ENCODE results near the gene ZNF20. TPM values are rescaled to one million over a fixed set of nuclear protein-coding genes. Genes with fewer than 3 reads are reported as not detected.

The ZNF20 gene
- total RNA-seq, 1 donor from 2014 or later = 6.2 TPM

- H3K4me3 Mint-ChIP-seq (ENCODE audit: unreplicated experiment) = no peak overlapping the region
- no peaks in the 10 kb centered on the region for H3K4me1 Mint-ChIP-seq (ENCODE audit: unreplicated experiment)
- TF ChIP-seq CTCF (IDR thresholded peaks at IDR 0.05; ENCODE audit: unreplicated experiment) = no peak
- H3K9me3 Mint-ChIP-seq (ENCODE audit: unreplicated experiment) = peaks cover 44% of the 10 kb centered on the region
- peaks cover 9% of the 10 kb centered on the region for H3K27me3 Mint-ChIP-seq (ENCODE audit: unreplicated experiment)
- no peak for DNase-seq (ENCODE audit: low spot score)
- peaks cover 14% of the 10 kb centered on the region for H3K36me3 Mint-ChIP-seq (ENCODE audit: low read depth, unreplicated experiment)
- H3K27ac Mint-ChIP-seq (ENCODE audit: unreplicated experiment) = no peak overlapping the region
Observed at GRCh38 chr19:12095111-12095790, 44.9 kb downstream of the ZNF20 start.

- Mint-ChIP-seq H3K27ac (ENCODE audit: unreplicated experiment) (no peak overlapping the region), H3K27me3 (ENCODE audit: unreplicated experiment) (peaks cover 10% of the 10 kb centered on the region), H3K36me3 (ENCODE audit: low read depth, unreplicated experiment) (peaks cover 9% of the 10 kb centered on the region), H3K4me3 (ENCODE audit: unreplicated experiment) (no peak overlapping the region), H3K4me1 (ENCODE audit: unreplicated experiment) (no peaks in the 10 kb centered on the region), H3K9me3 (ENCODE audit: unreplicated experiment) (peaks cover 43% of the 10 kb centered on the region)
- no peak for TF ChIP-seq CTCF (IDR thresholded peaks at IDR 0.05; ENCODE audit: unreplicated experiment)
- no peak for DNase-seq (ENCODE audit: low spot score)
Observed at GRCh38 chr19:12093777-12094176, 46.4 kb downstream of the ZNF20 start.

GRCh38 chr19:12092956-12093355 is 47.2 kb downstream of the ZNF20 start:
- peaks cover 11% of the 10 kb centered on the region for H3K27me3 Mint-ChIP-seq (ENCODE audit: unreplicated experiment)
- H3K4me1 Mint-ChIP-seq (ENCODE audit: unreplicated experiment) = no peaks in the 10 kb centered on the region
- H3K9me3 Mint-ChIP-seq (ENCODE audit: unreplicated experiment) = peaks cover 44% of the 10 kb centered on the region
- peak overlapping the region; percentile 22 for H3K27ac Mint-ChIP-seq (ENCODE audit: unreplicated experiment)
- no peak overlapping the region for H3K4me3 Mint-ChIP-seq (ENCODE audit: unreplicated experiment)
- no peak for DNase-seq (ENCODE audit: low spot score)
- peaks cover 12% of the 10 kb centered on the region for H3K36me3 Mint-ChIP-seq (ENCODE audit: low read depth, unreplicated experiment)
- TF ChIP-seq CTCF (IDR thresholded peaks at IDR 0.05; ENCODE audit: unreplicated experiment) = no peak

- no peak for TF ChIP-seq CTCF (IDR thresholded peaks at IDR 0.05; ENCODE audit: unreplicated experiment)
- Mint-ChIP-seq H3K4me3 (ENCODE audit: unreplicated experiment) (no peak overlapping the region), H3K27me3 (ENCODE audit: unreplicated experiment) (peaks cover 11% of the 10 kb centered on the region), H3K4me1 (ENCODE audit: unreplicated experiment) (no peaks in the 10 kb centered on the region), H3K36me3 (ENCODE audit: low read depth, unreplicated experiment) (peaks cover 17% of the 10 kb centered on the region), H3K9me3 (ENCODE audit: unreplicated experiment) (peaks cover 49% of the 10 kb centered on the region), H3K27ac (ENCODE audit: unreplicated experiment) (no peak overlapping the region)
- DNase-seq (ENCODE audit: low spot score) = no peak
Observed at GRCh38 chr19:12092065-12092867, 47.9 kb downstream of the ZNF20 start.

- Mint-ChIP-seq H3K9me3 (ENCODE audit: unreplicated experiment) (peaks cover 52% of the 10 kb centered on the region), H3K36me3 (ENCODE audit: low read depth, unreplicated experiment) (peaks cover 20% of the 10 kb centered on the region), H3K4me1 (ENCODE audit: unreplicated experiment) (no peaks in the 10 kb centered on the region), H3K27ac (ENCODE audit: unreplicated experiment) (no peak overlapping the region), H3K27me3 (ENCODE audit: unreplicated experiment) (peaks cover 11% of the 10 kb centered on the region), H3K4me3 (ENCODE audit: unreplicated experiment) (peak overlapping the region; percentile 65)
- TF ChIP-seq CTCF (IDR thresholded peaks at IDR 0.05; ENCODE audit: unreplicated experiment) = no peak
- no peak for DNase-seq (ENCODE audit: low spot score)
Observed at GRCh38 chr19:12090807-12091206, 49.3 kb downstream of the ZNF20 start.

Data from endothelial cell (in vitro differentiated cells).